Hepatocyte (in vitro differentiated cells): ENCODE results near the gene ITGA1. TPM values are rescaled to one million over a fixed set of nuclear protein-coding genes. Genes with fewer than 3 reads are reported as not detected.

Experiments
- DNase-seq: peaks from one replicate; pipeline ENCODE4 v3.0.0-alpha.2; 2016; ENCODE audit warnings: low spot score
- H2AFZ ChIP-seq: fragments of 200-600 bp; sonication (generic); 2 replicates; pipeline ENCODE4 v1.6.0; 2016; ENCODE audit warnings: antibody characterized with exemption, mild to moderate bottlenecking
- H3K27ac ChIP-seq: fragments of 200-600 bp; sonication (generic); 2 replicates; pipeline ENCODE4 v1.5.1; 2016; ENCODE audit warnings: mild to moderate bottlenecking
- H3K27me3 ChIP-seq: fragments of 200-600 bp; sonication (generic); 2 replicates; pipeline ENCODE4 v1.6.1; 2016
- H3K36me3 ChIP-seq: fragments of 200-600 bp; sonication (generic); replicated peaks from 2 replicates; pipeline ENCODE4 v1.5.1; 2016; ENCODE audit warnings: low read depth; ENCODE audit not compliant: insufficient read depth
- H3K4me1 ChIP-seq: fragments of 200-600 bp; sonication (generic); 2 replicates; pipeline ENCODE4 v1.5.1; 2016; ENCODE audit warnings: mild to moderate bottlenecking, moderate library complexity; ENCODE audit not compliant: insufficient read depth
- H3K4me2 ChIP-seq: fragments of 200-600 bp; sonication (generic); 2 replicates; pipeline ENCODE4 v1.6.0; 2016
- H3K4me3 ChIP-seq: fragments of 200-600 bp; sonication (generic); 2 replicates; pipeline ENCODE4 v1.5.1; 2016; ENCODE audit warnings: mild to moderate bottlenecking
- H3K79me2 ChIP-seq: fragments of 200-600 bp; sonication (generic); 2 replicates; pipeline ENCODE4 v1.6.0; 2017; ENCODE audit warnings: mild to moderate bottlenecking
- H3K9me2 ChIP-seq: fragments of 200-600 bp; sonication (generic); replicated peaks from 2 replicates; pipeline ENCODE4 v1.6.0; 2017; ENCODE audit warnings: mild to moderate bottlenecking; ENCODE audit not compliant: insufficient read depth
- H3K9me3 ChIP-seq: fragments of 200-600 bp; sonication (generic); 2 replicates; pipeline ENCODE4 v1.5.1; 2016; ENCODE audit warnings: low read depth, mild to moderate bottlenecking
- H4K20me1 ChIP-seq: fragments of 200-600 bp; sonication (generic); 2 replicates; pipeline ENCODE4 v1.6.0; 2016; ENCODE audit warnings: mild to moderate bottlenecking; ENCODE audit not compliant: insufficient read depth, poor library complexity, severe bottlenecking
- CTCF ChIP-seq: fragments of 200-600 bp; sonication (generic); IDR thresholded peaks from 2 replicates; pipeline ENCODE4 v1.5.1; 2016; ENCODE audit warnings: antibody characterized with exemption, mild to moderate bottlenecking; ENCODE audit not compliant: poor library complexity
- EZH2 ChIP-seq: fragments of 200-600 bp; sonication (generic); IDR thresholded peaks from 2 replicates; pipeline ENCODE4 v1.6.1; 2016; ENCODE audit warnings: antibody characterized with exemption, mild to moderate bottlenecking, borderline replicate concordance
- EZH2phosphoT487 ChIP-seq: fragments of 200-600 bp; sonication (generic); IDR thresholded peaks from one replicate; pipeline ENCODE4 v1.6.1; 2018; ENCODE audit warnings: antibody characterized with exemption, mild to moderate bottlenecking, low read depth, moderate library complexity; ENCODE audit not compliant: unreplicated experiment, severe bottlenecking
- WGBS: methylation state at CpG from one replicate; pipeline ENCODE4 v1.1.6; 2016; ENCODE audit warnings: low lambda C conversion rate; ENCODE audit errors: missing lambda C conversion rate; 5-methylcytosine and 5-hydroxymethylcytosine counted together
- polyA plus RNA-seq: library from polyadenylated mRNA; unstranded; fragments of >200 nt; fragmentation: Nextera tagmentation; extraction: Ambion mirVana; gene quantifications from 2 replicates; pipeline ENCODE4 v1.2.1, GENCODE V29; 2016
- total RNA-seq: library from RNA; depleted of rRNA; stranded (reverse); fragments of >200 nt; gene quantifications from 2 replicates; pipeline ENCODE4 v1.2.3, GENCODE V29; 2014

The ITGA1 gene
- total and polyA plus RNA-seq, 2 experiments from 2014 or later, result 15.0 to 40.3 TPM

- H3K4me1 ChIP-seq, result peaks cover 3% of the 10 kb centered on the region
- no peak for DNase-seq
- H3K4me3 ChIP-seq, result no peak overlapping the region
- 73% methylated on average over 2 of the region's 2 CpGs for WGBS
- H3K27me3 ChIP-seq, result no peaks in the 10 kb centered on the region
- H3K79me2 ChIP-seq, result peaks cover 44% of the 10 kb centered on the region
- H3K4me2 ChIP-seq, result no peak overlapping the region
- TF ChIP-seq EZH2phosphoT487, result no peak
- no peak for TF ChIP-seq CTCF
- TF ChIP-seq EZH2, result no peak
- H3K9me3 ChIP-seq, result no peaks in the 10 kb centered on the region
- no peaks in the 10 kb centered on the region for H3K36me3 ChIP-seq
- no peaks in the 10 kb centered on the region for H3K9me2 ChIP-seq
- peaks cover 3% of the 10 kb centered on the region for H4K20me1 ChIP-seq
- no peak overlapping the region for H2AFZ ChIP-seq
- H3K27ac ChIP-seq, result no peak overlapping the region
Observed at GRCh38 chr5:52808316-52808901, 20.7 kb downstream of the ITGA1 start.

GRCh38 chr5:52809884-52810283 is 22.2 kb downstream of the ITGA1 start:
- Histone ChIP-seq H3K4me1 (peaks cover 3% of the 10 kb centered on the region), H3K27me3 (no peaks in the 10 kb centered on the region), H2AFZ (no peak overlapping the region), H3K9me2 (no peaks in the 10 kb centered on the region), H3K4me3 (no peak overlapping the region), H4K20me1 (no peaks in the 10 kb centered on the region), H3K27ac (no peak overlapping the region), H3K79me2 (peaks cover 30% of the 10 kb centered on the region), H3K4me2 (no peak overlapping the region), H3K36me3 (no peaks in the 10 kb centered on the region), H3K9me3 (no peaks in the 10 kb centered on the region)
- no peak for DNase-seq
- TF ChIP-seq EZH2phosphoT487 (no peak), CTCF (no peak), EZH2 (no peak)
- WGBS, result 61% methylated on average over 1 of the region's 1 CpG

DNA sequence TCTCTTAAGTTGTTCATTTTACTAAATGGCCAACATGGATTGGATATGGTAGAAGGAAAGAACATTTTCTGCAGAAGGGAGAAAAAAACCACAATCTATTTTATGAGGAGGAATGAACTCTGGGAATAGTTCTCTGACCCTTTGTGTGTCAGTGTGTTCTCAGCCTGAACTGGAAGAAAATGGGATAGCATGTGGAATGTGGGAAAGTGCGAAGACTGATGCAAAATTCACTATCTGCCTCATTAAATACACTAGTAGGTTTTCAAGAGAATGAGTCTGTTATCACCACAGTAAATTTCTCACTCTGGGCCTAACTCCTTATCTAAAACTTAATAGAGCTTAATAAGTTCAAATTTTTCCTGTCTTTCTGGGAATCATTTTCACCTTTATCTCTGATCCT is 22.7 kb downstream of the ITGA1 start:
- TF ChIP-seq CTCF (no peak), EZH2phosphoT487 (no peak), EZH2 (no peak)
- no peak overlapping the region for H3K4me2 ChIP-seq
- no peak overlapping the region for H2AFZ ChIP-seq
- H3K9me3 ChIP-seq, result no peaks in the 10 kb centered on the region
- H3K36me3 ChIP-seq, result no peaks in the 10 kb centered on the region
- 0% methylated on average over 1 of the region's 1 CpG for WGBS
- H3K4me3 ChIP-seq, result no peak overlapping the region
- H4K20me1 ChIP-seq, result no peaks in the 10 kb centered on the region
- H3K27me3 ChIP-seq, result no peaks in the 10 kb centered on the region
- peaks cover 3% of the 10 kb centered on the region for H3K4me1 ChIP-seq
- no peak for DNase-seq
- H3K79me2 ChIP-seq, result peaks cover 26% of the 10 kb centered on the region
- no peak overlapping the region for H3K27ac ChIP-seq
- H3K9me2 ChIP-seq, result no peaks in the 10 kb centered on the region
